HepG2 (cell line): Measurements from ENCODE around the gene USE1. TPM values are rescaled to one million over a fixed set of nuclear protein-coding genes. Genes with fewer than 3 reads are reported as not detected.

ENCODE experiments used
- CEBPG ChIP-seq: IDR thresholded peaks from 2 replicates; pipeline ENCODE4 v1.6.1; 2016
- DPF2 ChIP-seq: sonication (generic); formaldehyde crosslinking; IDR thresholded peaks from 2 replicates; pipeline ENCODE4 v1.4.0; 2020; ENCODE audit warnings: mild to moderate bottlenecking, low read depth, missing genetic modification reagents, borderline replicate concordance
- ELF1 ChIP-seq: sonication (generic); formaldehyde crosslinking; IDR thresholded peaks from 2 replicates; pipeline ENCODE4 v1.4.0; 2020; ENCODE audit warnings: missing genetic modification reagents
- FOXO4 ChIP-seq: sonication (generic); formaldehyde crosslinking; conservative IDR thresholded peaks from 2 replicates; pipeline ENCODE4 v1.8.1; 2023; ENCODE audit warnings: missing genetic modification reagents
- HOXD1 ChIP-seq: sonication (generic); formaldehyde crosslinking; IDR thresholded peaks from 2 replicates; pipeline ENCODE4 v1.5.0; 2020; ENCODE audit warnings: missing genetic modification reagents
- KAT8 ChIP-seq: IDR thresholded peaks from 2 replicates; pipeline ENCODE4 v1.6.1; 2016; ENCODE audit warnings: missing genetic modification reagents, missing compliant biosample characterization
- KDM1A ChIP-seq: IDR thresholded peaks from 2 replicates; pipeline ENCODE4 v1.6.1; 2016; ENCODE audit warnings: missing compliant biosample characterization
- KMT2A ChIP-seq: sonication (generic); formaldehyde crosslinking; IDR thresholded peaks from 2 replicates; pipeline ENCODE4 v1.4.0; 2020; ENCODE audit warnings: missing genetic modification reagents
- MXD1 ChIP-seq: sonication (generic); formaldehyde crosslinking; IDR thresholded peaks from 2 replicates; pipeline ENCODE4 v1.4.0; 2020; ENCODE audit warnings: mild to moderate bottlenecking, missing genetic modification reagents
- PATZ1 ChIP-seq: sonication (generic); formaldehyde crosslinking; IDR thresholded peaks from 2 replicates; pipeline ENCODE4 v1.4.0; 2020; ENCODE audit warnings: missing genetic modification reagents
- PRPF4 ChIP-seq: fragments of 200-400 bp; formaldehyde crosslinking; IDR thresholded peaks from 2 replicates; pipeline ENCODE4 v1.6.1; 2016; ENCODE audit warnings: low read length, low read depth; ENCODE audit not compliant: poor library complexity, severe bottlenecking
- TCF7L2 ChIP-seq: IDR thresholded peaks from 2 replicates; pipeline ENCODE4 v1.6.1; 2011; ENCODE audit warnings: mild to moderate bottlenecking, low read depth, low read length, moderate library complexity
- ZFP91 ChIP-seq: sonication (generic); formaldehyde crosslinking; IDR thresholded peaks from 2 replicates; pipeline ENCODE4 v1.9.0; 2022; ENCODE audit warnings: missing genetic modification reagents, mild to moderate bottlenecking, borderline replicate concordance
- ZNF350 ChIP-seq: sonication (generic); formaldehyde crosslinking; IDR thresholded peaks from 2 replicates; pipeline ENCODE4 v1.4.0; 2020; ENCODE audit warnings: mild to moderate bottlenecking, low read depth, missing genetic modification reagents, borderline replicate concordance
- ZNF543 ChIP-seq: sonication (generic); formaldehyde crosslinking; IDR thresholded peaks from 2 replicates; pipeline ENCODE4 v1.4.0; 2020; ENCODE audit warnings: mild to moderate bottlenecking, missing genetic modification reagents
- ZNF576 ChIP-seq: sonication (generic); formaldehyde crosslinking; IDR thresholded peaks from 2 replicates; pipeline ENCODE4 v1.4.0; 2020; ENCODE audit warnings: mild to moderate bottlenecking, missing genetic modification reagents
- ZNF7 ChIP-seq: IDR thresholded peaks from 2 replicates; pipeline ENCODE4 v1.6.1; 2016; ENCODE audit warnings: missing biosample characterization, missing genetic modification reagents
- ZNF703 ChIP-seq: sonication (generic); formaldehyde crosslinking; IDR thresholded peaks from 2 replicates; pipeline ENCODE4 v1.5.1; 2020; ENCODE audit warnings: missing genetic modification reagents, mild to moderate bottlenecking, moderate library complexity, borderline replicate concordance
- ZNF879 ChIP-seq: sonication (generic); formaldehyde crosslinking; IDR thresholded peaks from 2 replicates; pipeline ENCODE4 v1.8.1; 2023; ENCODE audit warnings: missing genetic modification reagents
- ZUFSP ChIP-seq: sonication (generic); formaldehyde crosslinking; IDR thresholded peaks from 2 replicates; pipeline ENCODE4 v1.9.0; 2021; ENCODE audit warnings: missing genetic modification reagents, mild to moderate bottlenecking, borderline replicate concordance
- polyA plus RNA-seq, 8 experiments: library from polyadenylated mRNA; depleted of rRNA in 3 of 8; stranded (reverse) in 7 of 8; unstranded in 1 of 8; fragments of >200 nt; fragmentation: Illumina TruSeq in 4 of 8; extraction: Trizol in 4 of 8; gene quantifications; 2 replicates each; pipeline versions ENCODE4 v1.2.1 to v1.2.3, GENCODE V29; 2011 to 2016; ENCODE audit warnings: low read depth in 4 of 8, missing spikeins in 1 of 8, mixed read lengths in 1 of 8; ENCODE audit not compliant: insufficient read depth in 1 of 8
- total RNA-seq, 5 experiments: library from RNA; depleted of rRNA; stranded (reverse); fragments of >200 nt; fragmentation: Illumina TruSeq; extraction: Trizol; gene quantifications; 2 replicates each; pipeline ENCODE4 v1.2.3, GENCODE V29; 2016; ENCODE audit warnings: low read depth in 1 of 5

Gene USE1
- total and polyA plus RNA-seq, 2 of the 13 experiments (the other 11 are each of a cell fraction or from before 2014, with no cell fraction given) = 9.9 to 17.6 TPM

- TF ChIP-seq ZNF350 (no peak), TCF7L2 (no peak), ZNF7 (CRISPR knock-in tag) (0 out of 2 replicates have a peak, but pooled peaks have one; percentile 17), PRPF4 (no peak), PATZ1 (CRISPR knock-in tag) (0 out of 2 replicates have a peak, but pooled peaks have one; percentile 26), HOXD1 (CRISPR knock-in tag) (no peak), ZNF543 (CRISPR knock-in tag) (peak; percentile 54; the same call in 1 of the 2 replicates), CEBPG (CRISPR knock-in tag) (peak; percentile 76), KMT2A (CRISPR knock-in tag) (no peak), ZNF879 (CRISPR knock-in tag) (no peak), ZFP91 (CRISPR knock-in tag) (peak; percentile 52; the same call in 1 of the 2 replicates), MXD1 (CRISPR knock-in tag) (no peak), ZNF576 (no peak), KDM1A (CRISPR knock-in tag) (peak; percentile 67; the same call in 1 of the 2 replicates), FOXO4 (no peak), DPF2 (CRISPR knock-in tag) (no peak), ZUFSP (CRISPR knock-in tag) (no peak), ELF1 (CRISPR knock-in tag) (peak; percentile 20; the same call in 1 of the 2 replicates), KAT8 (CRISPR knock-in tag) (peak; percentile 56), ZNF703 (CRISPR knock-in tag) (no peak)
These were observed 40.0 kb downstream of the USE1 start (continued) for GRCh38 chr19:17255150-17255621.
